BE2C (cell line): ENCODE data around the gene RTKN2.

Experiments used
- DNase-seq: peaks from one replicate; pipeline ENCODE4 v3.0.0-alpha.2; 2020
- H3K27me3 ChIP-seq: fragments of 250-450 bp; sonication (Bioruptor Pico); 2 replicates; pipeline ENCODE4 v1.5.1; 2020; ENCODE audit warnings: mild to moderate bottlenecking
- H3K36me3 ChIP-seq: fragments of 250-450 bp; sonication (Bioruptor Pico); 2 replicates; pipeline ENCODE4 v1.5.1; 2020; ENCODE audit warnings: mild to moderate bottlenecking
- H3K4me1 ChIP-seq: fragments of 250-450 bp; sonication (Bioruptor Pico); 2 replicates; pipeline ENCODE4 v1.5.1; 2020
- H3K4me3 ChIP-seq: 2 replicates; pipeline ENCODE4 v1.5.1; 2011; ENCODE audit warnings: low read depth, low read length
- H3K9me3 ChIP-seq: fragments of 250-450 bp; sonication (Bioruptor Pico); 2 replicates; pipeline ENCODE4 v1.5.1; 2020
- TF ChIP-seq, protein P1 (sequence below): IDR thresholded peaks from 2 replicates; pipeline ENCODE4 v1.5.1; 2012; ENCODE audit warnings: mild to moderate bottlenecking, low read depth, low read length

RTKN2 gene

DNA sequence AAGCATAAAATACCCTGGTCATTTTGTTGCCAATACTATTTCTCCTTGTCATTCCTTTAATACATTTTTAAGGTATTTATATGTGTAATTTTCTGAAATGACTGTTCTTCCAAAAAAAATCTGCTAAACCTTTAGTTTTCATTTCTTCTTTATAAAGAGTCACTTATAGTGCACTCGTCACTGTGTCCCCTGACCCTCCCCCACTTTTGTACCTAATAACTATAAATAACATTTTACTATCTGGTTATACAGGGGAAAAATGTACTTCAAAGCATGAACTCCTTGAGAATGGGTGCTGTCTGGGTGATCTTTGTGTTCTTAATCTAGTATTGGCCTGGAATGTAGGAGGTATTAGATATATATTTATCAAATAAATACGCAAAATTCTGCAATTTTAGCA lies 31.1 kb downstream of the RTKN2 start:
- Histone ChIP-seq H3K36me3 (no peaks in the 10 kb centered on the region), H3K27me3 (no peaks in the 10 kb centered on the region), H3K4me1 (peaks cover 4% of the 10 kb centered on the region; the same call in 1 of the 2 replicates), H3K9me3 (no peaks in the 10 kb centered on the region), H3K4me3 (no peak overlapping the region)
- no peak for DNase-seq
- TF ChIP-seq, protein P1, sequence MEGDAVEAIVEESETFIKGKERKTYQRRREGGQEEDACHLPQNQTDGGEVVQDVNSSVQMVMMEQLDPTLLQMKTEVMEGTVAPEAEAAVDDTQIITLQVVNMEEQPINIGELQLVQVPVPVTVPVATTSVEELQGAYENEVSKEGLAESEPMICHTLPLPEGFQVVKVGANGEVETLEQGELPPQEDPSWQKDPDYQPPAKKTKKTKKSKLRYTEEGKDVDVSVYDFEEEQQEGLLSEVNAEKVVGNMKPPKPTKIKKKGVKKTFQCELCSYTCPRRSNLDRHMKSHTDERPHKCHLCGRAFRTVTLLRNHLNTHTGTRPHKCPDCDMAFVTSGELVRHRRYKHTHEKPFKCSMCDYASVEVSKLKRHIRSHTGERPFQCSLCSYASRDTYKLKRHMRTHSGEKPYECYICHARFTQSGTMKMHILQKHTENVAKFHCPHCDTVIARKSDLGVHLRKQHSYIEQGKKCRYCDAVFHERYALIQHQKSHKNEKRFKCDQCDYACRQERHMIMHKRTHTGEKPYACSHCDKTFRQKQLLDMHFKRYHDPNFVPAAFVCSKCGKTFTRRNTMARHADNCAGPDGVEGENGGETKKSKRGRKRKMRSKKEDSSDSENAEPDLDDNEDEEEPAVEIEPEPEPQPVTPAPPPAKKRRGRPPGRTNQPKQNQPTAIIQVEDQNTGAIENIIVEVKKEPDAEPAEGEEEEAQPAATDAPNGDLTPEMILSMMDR, result no peak

DNA sequence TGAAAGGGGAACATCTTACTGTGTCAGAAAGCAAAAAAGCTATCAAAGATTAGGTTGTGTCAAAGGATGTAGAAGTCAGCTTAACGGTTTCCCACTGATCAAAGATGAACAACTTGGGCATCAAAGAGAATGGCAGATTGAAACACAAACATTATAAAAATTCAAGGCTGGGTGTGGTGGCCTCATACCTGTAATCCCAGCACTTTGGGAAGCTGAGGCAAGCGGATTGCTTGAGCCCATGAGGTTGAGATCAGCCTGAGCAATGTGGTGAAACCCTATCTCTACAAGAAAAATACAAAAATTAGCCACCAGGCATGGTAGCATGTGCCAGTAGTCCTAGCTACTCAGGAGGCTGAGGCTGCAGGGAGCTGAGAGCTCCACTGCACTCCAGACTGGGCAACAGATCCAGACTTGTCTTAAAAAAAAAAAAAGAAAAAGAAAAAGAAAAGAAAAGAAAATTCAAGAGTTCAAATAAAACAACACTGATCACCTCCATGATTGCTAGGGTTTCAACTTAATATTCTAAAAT lies 34.5 kb downstream of the RTKN2 start:
- H3K4me1 ChIP-seq, result no peaks in the 10 kb centered on the region
- no peak overlapping the region for H3K4me3 ChIP-seq
- no peaks in the 10 kb centered on the region for H3K27me3 ChIP-seq
- H3K9me3 ChIP-seq, result no peaks in the 10 kb centered on the region
- TF ChIP-seq, protein P1, result no peak
- H3K36me3 ChIP-seq, result no peaks in the 10 kb centered on the region
- DNase-seq, result no peak

DNA sequence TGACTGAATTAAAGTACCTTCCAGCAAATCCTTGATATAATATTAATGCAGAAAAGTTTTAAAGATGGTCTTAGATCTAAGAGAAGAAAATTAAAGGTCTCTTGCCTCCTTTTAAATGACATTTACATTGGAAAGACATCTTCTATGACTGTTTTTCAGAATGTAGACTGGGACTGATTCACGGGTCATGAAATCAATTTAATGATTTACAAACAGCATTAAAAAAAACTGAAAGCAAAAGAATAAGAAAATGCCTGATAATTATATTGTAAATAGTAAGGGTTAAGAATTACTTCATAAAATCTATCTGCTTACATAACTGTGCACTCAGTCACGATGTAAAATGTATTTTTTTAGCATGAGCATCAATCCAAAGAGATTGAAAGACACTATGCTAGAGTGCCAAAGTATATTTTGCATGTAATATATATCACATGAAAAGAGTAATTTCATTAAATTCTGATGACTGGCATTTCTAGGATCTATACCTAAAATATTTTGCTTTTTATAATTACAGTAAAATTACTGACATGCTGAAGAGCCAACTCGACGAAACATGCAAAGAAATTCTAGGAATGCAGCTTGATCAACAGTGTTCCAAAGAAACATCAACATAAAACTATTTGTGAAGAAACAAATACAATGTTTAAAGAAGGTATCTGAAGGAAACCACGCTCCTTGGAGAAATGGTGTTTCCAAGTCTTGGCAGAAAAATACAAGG lies 35.1 kb downstream of the RTKN2 start:
- Histone ChIP-seq H3K9me3 (no peaks in the 10 kb centered on the region), H3K27me3 (no peaks in the 10 kb centered on the region), H3K4me1 (no peaks in the 10 kb centered on the region), H3K4me3 (no peak overlapping the region), H3K36me3 (no peaks in the 10 kb centered on the region)
- TF ChIP-seq, protein P1, result no peak
- no peak for DNase-seq

DNA sequence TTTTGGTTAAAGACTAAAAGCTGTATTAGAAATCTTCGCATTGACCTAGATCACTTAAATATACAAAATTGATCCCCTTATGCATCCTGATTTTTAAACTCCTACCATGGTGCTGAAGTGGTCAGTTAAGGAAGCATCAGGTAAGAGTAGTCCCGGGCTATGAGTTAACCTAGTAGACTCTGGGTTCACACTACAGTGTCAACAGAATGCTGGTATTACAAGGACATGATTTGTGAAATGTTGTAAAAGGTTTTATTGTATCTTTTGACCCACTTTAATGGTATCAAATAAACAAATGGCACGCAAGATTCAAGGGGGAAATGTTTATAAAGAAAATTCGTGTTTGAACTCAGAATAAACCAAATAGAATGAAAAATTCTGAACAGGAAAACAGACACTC lies 36.8 kb downstream of the RTKN2 start:
- Histone ChIP-seq H3K27me3 (no peaks in the 10 kb centered on the region), H3K36me3 (no peaks in the 10 kb centered on the region), H3K9me3 (no peaks in the 10 kb centered on the region), H3K4me1 (no peaks in the 10 kb centered on the region), H3K4me3 (no peak overlapping the region)
- no peak for DNase-seq
- TF ChIP-seq, protein P1, result no peak

DNA sequence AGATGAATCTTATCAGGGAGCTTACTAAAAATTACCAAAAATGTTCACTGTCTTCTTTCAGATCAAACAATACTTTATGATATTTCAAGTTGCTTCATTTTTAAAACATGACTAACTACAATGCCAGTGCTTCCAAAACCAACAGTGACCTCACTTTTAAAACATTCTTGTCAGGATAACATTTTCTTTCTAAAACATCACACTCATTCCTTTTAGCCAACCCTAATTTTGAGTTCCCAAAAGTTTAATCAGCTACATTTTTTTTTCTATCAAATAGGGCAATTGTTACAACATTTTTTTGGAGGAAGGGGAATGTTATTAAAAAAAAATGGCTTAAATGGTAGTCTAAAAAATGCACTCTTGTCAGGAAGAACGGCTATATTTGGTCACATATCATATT lies 37.3 kb downstream of the RTKN2 start:
- Histone ChIP-seq H3K36me3 (no peaks in the 10 kb centered on the region), H3K4me3 (no peak overlapping the region), H3K9me3 (no peaks in the 10 kb centered on the region), H3K27me3 (no peaks in the 10 kb centered on the region), H3K4me1 (no peaks in the 10 kb centered on the region)
- TF ChIP-seq, protein P1, result no peak
- DNase-seq, result no peak

DNA sequence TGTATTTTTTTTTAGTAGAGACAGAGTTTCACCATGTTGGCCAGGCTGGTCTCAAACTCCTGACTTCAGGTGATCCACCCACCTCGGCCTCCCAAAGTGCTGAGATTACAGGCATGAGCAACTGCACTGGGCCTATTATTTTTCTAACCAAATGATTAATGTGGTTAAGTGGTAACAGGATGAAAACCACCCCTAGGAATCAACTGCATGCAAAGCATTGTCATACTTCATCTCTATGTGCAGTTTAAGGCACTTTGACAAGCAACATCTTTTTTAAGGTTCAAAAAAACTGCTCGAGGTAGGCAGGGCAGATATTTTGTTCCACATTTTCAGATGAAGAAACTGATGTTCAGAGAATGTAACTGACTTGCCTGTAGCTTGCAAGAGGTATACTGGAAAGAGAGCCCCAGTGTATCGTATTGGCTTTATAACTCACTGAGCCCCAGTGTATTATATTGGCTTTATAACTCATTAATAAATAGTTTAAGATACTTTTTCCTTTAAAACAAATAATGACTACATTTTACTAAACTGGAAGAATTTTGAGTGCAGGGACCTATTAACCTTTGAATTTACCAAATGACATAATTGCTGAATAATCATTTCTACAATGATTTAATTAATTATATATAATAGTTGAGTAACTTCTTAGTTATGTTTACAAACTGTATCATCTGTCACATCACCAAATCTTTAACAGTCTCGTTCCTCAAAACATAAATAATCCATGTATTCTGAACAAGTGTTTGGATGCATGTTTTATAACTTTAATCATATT lies 38.1 kb downstream of the RTKN2 start:
- no peaks in the 10 kb centered on the region for H3K4me1 ChIP-seq
- H3K9me3 ChIP-seq, result no peaks in the 10 kb centered on the region
- H3K27me3 ChIP-seq, result no peaks in the 10 kb centered on the region
- TF ChIP-seq, protein P1, result no peak
- H3K4me3 ChIP-seq, result no peak overlapping the region
- no peak for DNase-seq
- no peaks in the 10 kb centered on the region for H3K36me3 ChIP-seq
